Liver (tissue), 9 donors: ENCODE data around the gene APOA1. TPM values are rescaled to one million over a fixed set of nuclear protein-coding genes. Genes with fewer than 3 reads are reported as not detected.
"Not testable (repeated sequence)": the region's sequence is repeated elsewhere in the genome, so short reads cannot be mapped to it uniquely, and the experiment has no call there.

ENCODE experiments used
- DNase-seq: peaks from one replicate; pipeline ENCODE4 v3.0.0-alpha.2; 2017; ENCODE audit warnings: low spot score
- H3K27ac ChIP-seq, 2 donors: one replicate each; pipeline ENCODE4 v1.7.0; 2013; ENCODE audit warnings: inconsistent platforms in 2 of 2, low read length in 2 of 2, control low read depth in 1 of 2, low read depth in 1 of 2, mild to moderate bottlenecking in 1 of 2
- H3K27me3 ChIP-seq, 4 donors: one replicate each; pipeline versions ENCODE4 v1.6.1 to v1.7.0; 2013; ENCODE audit warnings: low read length in 3 of 4, inconsistent platforms in 1 of 4, mild to moderate bottlenecking in 1 of 4, moderate library complexity in 1 of 4; ENCODE audit not compliant: control insufficient read depth in 4 of 4, insufficient read depth in 4 of 4
- H3K36me3 ChIP-seq, 4 donors: one replicate each; pipeline versions ENCODE4 v1.6.1 to v1.7.0; 2013; ENCODE audit warnings: low read length in 3 of 4, mild to moderate bottlenecking in 3 of 4, low read depth in 1 of 4, moderate library complexity in 1 of 4; ENCODE audit not compliant: control insufficient read depth in 4 of 4, insufficient read depth in 3 of 4
- H3K4me1 ChIP-seq, 4 donors: one replicate each; pipeline versions ENCODE4 v1.6.1 to v1.7.0; 2013; ENCODE audit warnings: low read length in 3 of 4, mild to moderate bottlenecking in 3 of 4, moderate library complexity in 1 of 4; ENCODE audit not compliant: control insufficient read depth in 4 of 4, insufficient read depth in 4 of 4
- H3K4me3 ChIP-seq, 3 donors: one replicate each; pipeline versions ENCODE4 v1.6.1 to v1.7.0; 2013; ENCODE audit warnings: low read length in 3 of 3, control low read depth in 1 of 3, low read depth in 1 of 3, mild to moderate bottlenecking in 1 of 3
- H3K9ac ChIP-seq, 2 donors: one replicate each; pipeline ENCODE4 v1.7.0; 2013; ENCODE audit warnings: low read length in 2 of 2, mild to moderate bottlenecking in 2 of 2, moderate library complexity in 2 of 2, control low read depth in 1 of 2, low read depth in 1 of 2
- H3K9me3 ChIP-seq, 4 donors: one replicate each; pipeline versions ENCODE4 v1.6.1 to v1.7.0; 2013; ENCODE audit warnings: low read length in 3 of 4; ENCODE audit not compliant: control insufficient read depth in 4 of 4
- ATF3 ChIP-seq: IDR thresholded peaks from 2 replicates; pipeline ENCODE4 v1.6.1; 2016; ENCODE audit warnings: antibody characterized with exemption
- CTCF ChIP-seq: fragments of 150-350 bp; IDR thresholded peaks from 2 replicates; pipeline ENCODE4 v1.5.1; 2017; ENCODE audit warnings: improper control_type of control experiment, low read depth, low read length; ENCODE audit not compliant: missing input control
- EGR1 ChIP-seq, 2 donors: IDR thresholded peaks; 2 replicates each; pipeline ENCODE4 v1.6.1; 2016 to 2018; ENCODE audit warnings: antibody characterized with exemption in 2 of 2, low read depth in 2 of 2
- FOXA1 ChIP-seq: IDR thresholded peaks from 2 replicates; pipeline ENCODE4 v1.6.1; 2016; ENCODE audit warnings: antibody characterized with exemption
- FOXA2 ChIP-seq: IDR thresholded peaks from 2 replicates; pipeline ENCODE4 v1.6.1; 2016; ENCODE audit warnings: antibody characterized with exemption
- GABPA ChIP-seq, 2 donors: IDR thresholded peaks in 1 of 2; conservative IDR thresholded peaks in 1 of 2; 2 replicates each; pipeline ENCODE4 v1.6.1; 2016; ENCODE audit warnings: antibody characterized with exemption in 2 of 2, mild to moderate bottlenecking in 1 of 2, moderate library complexity in 1 of 2
- HNF4A ChIP-seq, 2 donors: conservative IDR thresholded peaks; 2 replicates each; pipeline ENCODE4 v1.6.1; 2016; ENCODE audit warnings: antibody characterized with exemption in 2 of 2, mild to moderate bottlenecking in 2 of 2
- HNF4G ChIP-seq: IDR thresholded peaks from 2 replicates; pipeline ENCODE4 v1.6.1; 2016; ENCODE audit warnings: antibody characterized with exemption
- JUND ChIP-seq, 2 donors: IDR thresholded peaks; 2 replicates each; pipeline ENCODE4 v1.6.1; 2016; ENCODE audit warnings: antibody characterized with exemption in 2 of 2
- MAX ChIP-seq: IDR thresholded peaks from 2 replicates; pipeline ENCODE4 v1.6.1; 2016; ENCODE audit warnings: antibody characterized with exemption
- NR2F2 ChIP-seq: IDR thresholded peaks from 2 replicates; pipeline ENCODE4 v1.6.1; 2016; ENCODE audit warnings: antibody characterized with exemption
- RAD21 ChIP-seq, 2 donors: IDR thresholded peaks; 2 replicates each; pipeline ENCODE4 v1.6.1; 2016; ENCODE audit warnings: antibody characterized with exemption in 2 of 2, mild to moderate bottlenecking in 2 of 2
- REST ChIP-seq: IDR thresholded peaks from 2 replicates; pipeline ENCODE4 v1.6.1; 2016; ENCODE audit warnings: antibody characterized with exemption, mild to moderate bottlenecking
- RXRA ChIP-seq, 2 donors: IDR thresholded peaks; 2 replicates each; pipeline ENCODE4 v1.6.1; 2017 to 2018; ENCODE audit warnings: antibody characterized with exemption in 2 of 2, mild to moderate bottlenecking in 1 of 2
- SP1 ChIP-seq: IDR thresholded peaks from 2 replicates; pipeline ENCODE4 v1.6.1; 2018; ENCODE audit warnings: antibody characterized with exemption, mild to moderate bottlenecking
- TAF1 ChIP-seq: conservative IDR thresholded peaks from 2 replicates; pipeline ENCODE4 v1.6.1; 2016; ENCODE audit warnings: antibody characterized with exemption, mild to moderate bottlenecking
- YY1 ChIP-seq: IDR thresholded peaks from 2 replicates; pipeline ENCODE4 v1.6.1; 2016; ENCODE audit warnings: antibody characterized with exemption, mild to moderate bottlenecking
- ZBTB33 ChIP-seq: IDR thresholded peaks from 2 replicates; pipeline ENCODE4 v1.6.1; 2016; ENCODE audit warnings: antibody characterized with exemption
- WGBS: extraction: QIAGEN DNeasy Blood & Tissue Kit; methylation state at CpG from one replicate; pipeline ENCODE4 v1.1.7; 2013; 5-methylcytosine and 5-hydroxymethylcytosine counted together
- polyA plus RNA-seq, 2 donors: library from polyadenylated mRNA; stranded (reverse) in 1 of 2; unstranded in 1 of 2; fragments of 200-250 nt in 1 of 2; fragments of >200 nt in 1 of 2; fragmentation: Nextera tagmentation in 1 of 2; extraction: Ambion mirVana in 1 of 2; gene quantifications; one replicate each; pipeline versions ENCODE4 v1.2.1 to v1.2.3, GENCODE V29; 2013 to 2015
- total RNA-seq, 2 donors: library from RNA; depleted of rRNA; stranded (reverse); fragments of >200 nt; gene quantifications; one replicate each; pipeline ENCODE4 v1.2.3, GENCODE V29; 2014
- donor health status: healthy.
- donor health status: healthy.
- donor health status: healthy.
- donor health status: healthy.
- donor health status: healthy.

APOA1 gene
- total and polyA plus RNA-seq, 4 donors = 4,271 to 17,093 (median 8,590) TPM

GRCh38 chr11:116834535-116835041, 2.8 kb downstream of the APOA1 start:
- Histone ChIP-seq H3K4me1 (peaks cover 6 to 75% (median 39%) of the 10 kb centered on the region in 4 donors), H3K27ac (peak overlapping the region; percentile 86 to 94), H3K4me3 (peak overlapping the region in 1 of 3 donors; percentile 58)
- TF ChIP-seq JUND (IDR thresholded peaks at IDR 0.05) = peak in 1 of 2 donors; percentile 39
- TF ChIP-seq YY1 = peak; percentile 35
- TF ChIP-seq RAD21 (IDR thresholded peaks at IDR 0.05) = peak in 1 of 2 donors; percentile 24
- TF ChIP-seq HNF4A (conservative IDR thresholded peaks at IDR 0.05) = peak in 1 of 2 donors; percentile 44
- peak; percentile 4 for TF ChIP-seq FOXA2
- peak; percentile 15 to 64 for TF ChIP-seq RXRA (IDR thresholded peaks at IDR 0.05)
- peak; percentile 10 for TF ChIP-seq SP1
- not testable (repeated sequence) for H3K36me3 ChIP-seq, H3K9me3 ChIP-seq, H3K27me3 ChIP-seq, DNase-seq, H3K9ac ChIP-seq
- 42% methylated on average over 13 of the region's 13 CpGs for WGBS

GRCh38 chr11:116833816-116834534, 3.4 kb downstream of the APOA1 start:
- Histone ChIP-seq H3K4me1 (peaks cover 6 to 73% (median 33%) of the 10 kb centered on the region in 4 donors), H3K27ac (peak overlapping the region; percentile 86 to 94), H3K4me3 (no peak overlapping the region), H3K9ac (peak overlapping the region in 1 of 2 donors; percentile 45), H3K27me3 (no peaks in the 10 kb centered on the region), H3K9me3 (no peaks in the 10 kb centered on the region), H3K36me3 (no peaks in the 10 kb centered on the region)
- WGBS = 38% methylated on average over 14 of the region's 14 CpGs
- DNase-seq = no peak
- TF ChIP-seq GABPA (IDR thresholded peaks at IDR 0.05 in 1 of 2, conservative IDR thresholded peaks at IDR 0.05 in 1 of 2) = no peak
- TF ChIP-seq FOXA1 = no peak
- no peak for TF ChIP-seq CTCF
- peak; percentile 87 for TF ChIP-seq HNF4A (conservative IDR thresholded peaks at IDR 0.05)
- TF ChIP-seq EGR1 (IDR thresholded peaks at IDR 0.05; ENCODE audit: low read depth in 2 of 2) = no peak
- TF ChIP-seq SP1 = peak; percentile 62
- TF ChIP-seq RAD21 (IDR thresholded peaks at IDR 0.05) = peak; percentile 20 to 28
- no peak for TF ChIP-seq ATF3
- TF ChIP-seq ZBTB33 = peak; percentile 10
- peak; percentile 11 for TF ChIP-seq REST
- peak; percentile 20 for TF ChIP-seq TAF1
- TF ChIP-seq RXRA (IDR thresholded peaks at IDR 0.05) = peak; percentile 64 to 68
- no peak for TF ChIP-seq JUND (IDR thresholded peaks at IDR 0.05)
- peak; percentile 1 for TF ChIP-seq MAX
- TF ChIP-seq YY1 = no peak
- TF ChIP-seq HNF4G = peak; percentile 39
- TF ChIP-seq NR2F2 = peak; percentile 6
- peak; percentile 22 for TF ChIP-seq FOXA2
